ENCODE data around the gene SLC25A4. TPM values are rescaled to one million over a fixed set of nuclear protein-coding genes. Genes with fewer than 3 reads are reported as not detected.

SLC25A4 gene
- total RNA-seq, result 41.2 TPM
- 148 TPM for polyA plus RNA-seq (ENCODE audit: insufficient read depth, low read depth, low replicate concordance)
- long read RNA-seq, donor 1, full-length matches to known transcripts, result 66 of 78 reads
- long read RNA-seq, donor 1, partial matches to known transcripts, result 12 of 78 reads
- long read RNA-seq, donor 1, other reads (novel, unspliced or antisense), result 0 of 78 reads
- long read RNA-seq, donor 2, full-length matches to known transcripts, result 58 of 100 reads
- long read RNA-seq, donor 2, partial matches to known transcripts, result 42 of 100 reads
- long read RNA-seq, donor 2, other reads (novel, unspliced or antisense), result 0 of 100 reads
- long read RNA-seq, donor 3, full-length matches to known transcripts, result 75 of 116 reads
- long read RNA-seq, donor 3, partial matches to known transcripts, result 41 of 116 reads
- long read RNA-seq, donor 3, other reads (novel, unspliced or antisense), result 0 of 116 reads
- long read RNA-seq, donor 4, full-length matches to known transcripts, result 54 of 116 reads
- long read RNA-seq, donor 4, partial matches to known transcripts, result 62 of 116 reads
- long read RNA-seq, donor 4, other reads (novel, unspliced or antisense), result 0 of 116 reads
- long read RNA-seq, donor 5, full-length matches to known transcripts, result 5 of 11 reads
- long read RNA-seq, donor 5, partial matches to known transcripts, result 6 of 11 reads
- long read RNA-seq, donor 5, other reads (novel, unspliced or antisense), result 0 of 11 reads
- long read RNA-seq, donor 6, full-length matches to known transcripts, result 31 of 80 reads
- long read RNA-seq, donor 6, partial matches to known transcripts, result 49 of 80 reads
- long read RNA-seq, donor 6, other reads (novel, unspliced or antisense), result 0 of 80 reads
- long read RNA-seq, donor 7, full-length matches to known transcripts, result 200 of 233 reads
- long read RNA-seq, donor 7, partial matches to known transcripts, result 11 of 233 reads
- long read RNA-seq, donor 7, other reads (novel, unspliced or antisense), result 22 of 233 reads
- long read RNA-seq, donor 8, full-length matches to known transcripts, result 39 of 58 reads
- long read RNA-seq, donor 8, partial matches to known transcripts, result 19 of 58 reads
- long read RNA-seq, donor 8, other reads (novel, unspliced or antisense), result 0 of 58 reads
- long read RNA-seq, donor 9, full-length matches to known transcripts, result 36 of 43 reads
- long read RNA-seq, donor 9, partial matches to known transcripts, result 7 of 43 reads
- long read RNA-seq, donor 9, other reads (novel, unspliced or antisense), result 0 of 43 reads
- long read RNA-seq, donor 10, full-length matches to known transcripts, result 48 of 75 reads
- long read RNA-seq, donor 10, partial matches to known transcripts, result 27 of 75 reads
- long read RNA-seq, donor 10, other reads (novel, unspliced or antisense), result 0 of 75 reads

DNA sequence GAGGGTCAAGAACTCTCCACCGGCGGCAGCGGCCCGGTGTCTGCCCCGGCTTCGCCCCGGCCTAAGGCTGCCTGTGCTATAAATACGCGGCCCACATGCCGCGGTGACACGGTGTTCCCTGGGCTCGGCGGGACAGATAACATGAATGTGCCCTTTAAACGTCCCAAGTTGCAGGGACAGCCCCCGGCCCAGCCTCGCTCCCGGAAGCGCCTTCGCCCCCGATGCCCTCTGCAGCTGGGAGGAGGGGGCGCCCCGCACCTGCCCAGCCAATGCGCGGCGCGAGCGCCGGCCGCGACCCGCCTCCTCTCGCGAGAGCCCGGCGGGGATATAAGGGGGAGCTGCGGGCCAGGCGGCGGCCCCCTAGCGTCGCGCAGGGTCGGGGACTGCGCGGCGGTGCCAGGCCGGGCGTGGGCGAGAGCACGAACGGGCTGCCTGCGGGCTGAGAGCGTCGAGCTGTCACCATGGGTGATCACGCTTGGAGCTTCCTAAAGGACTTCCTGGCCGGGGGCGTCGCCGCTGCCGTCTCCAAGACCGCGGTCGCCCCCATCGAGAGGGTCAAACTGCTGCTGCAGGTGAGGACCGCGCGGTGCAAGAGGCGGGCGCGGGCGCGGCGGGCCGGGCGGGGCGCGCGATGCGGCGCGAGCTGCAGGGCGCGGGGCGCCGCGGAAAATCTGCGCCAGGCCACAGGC, at the start of gene SLC25A4:
Gene SLC25A4, plus strand, starts transcription at position 355 of the 689 bp plus-strand sequence. Its CDS starts 107 bp downstream, at position 462.
- TF ChIP-seq, protein P1, sequence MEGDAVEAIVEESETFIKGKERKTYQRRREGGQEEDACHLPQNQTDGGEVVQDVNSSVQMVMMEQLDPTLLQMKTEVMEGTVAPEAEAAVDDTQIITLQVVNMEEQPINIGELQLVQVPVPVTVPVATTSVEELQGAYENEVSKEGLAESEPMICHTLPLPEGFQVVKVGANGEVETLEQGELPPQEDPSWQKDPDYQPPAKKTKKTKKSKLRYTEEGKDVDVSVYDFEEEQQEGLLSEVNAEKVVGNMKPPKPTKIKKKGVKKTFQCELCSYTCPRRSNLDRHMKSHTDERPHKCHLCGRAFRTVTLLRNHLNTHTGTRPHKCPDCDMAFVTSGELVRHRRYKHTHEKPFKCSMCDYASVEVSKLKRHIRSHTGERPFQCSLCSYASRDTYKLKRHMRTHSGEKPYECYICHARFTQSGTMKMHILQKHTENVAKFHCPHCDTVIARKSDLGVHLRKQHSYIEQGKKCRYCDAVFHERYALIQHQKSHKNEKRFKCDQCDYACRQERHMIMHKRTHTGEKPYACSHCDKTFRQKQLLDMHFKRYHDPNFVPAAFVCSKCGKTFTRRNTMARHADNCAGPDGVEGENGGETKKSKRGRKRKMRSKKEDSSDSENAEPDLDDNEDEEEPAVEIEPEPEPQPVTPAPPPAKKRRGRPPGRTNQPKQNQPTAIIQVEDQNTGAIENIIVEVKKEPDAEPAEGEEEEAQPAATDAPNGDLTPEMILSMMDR (IDR thresholded peaks at IDR 0.05; ENCODE audit: borderline replicate concordance, extremely low read depth, insufficient read depth), result peak; percentile 38
- DNase-seq, result peak; percentile 90 to 95 (median 93)
- intact Hi-C loops (cut with DNase I), result no loop called here
- Histone ChIP-seq H3K4me1 (ENCODE audit: control insufficient read depth in 2 of 3, insufficient read depth in 2 of 3, low read depth in 1 of 3, low read length in 3 of 3) (peaks cover 0 to 19% (median 13%) of the 10 kb centered on the region in 3 donors), H3K9me3 (ENCODE audit: control insufficient read depth in 2 of 3, insufficient read depth in 1 of 3, low read length in 3 of 3) (no peaks in the 10 kb centered on the region), H3K36me3 (ENCODE audit: control insufficient read depth in 2 of 3, insufficient read depth in 3 of 3, low read length in 3 of 3) (peaks cover 0 to 7% (median 5%) of the 10 kb centered on the region in 3 donors), H3K27me3 (ENCODE audit: control insufficient read depth, insufficient read depth, low read length) (no peaks in the 10 kb centered on the region), H3K27ac (ENCODE audit: low read depth in 2 of 2, low read length in 2 of 2) (peak within 1 kb of the TSS; percentile 87 to 92), H3K4me3 (ENCODE audit: low read length in 3 of 3) (peak within 1 kb of the TSS; percentile 57 to 84 (median 81)), H3K9ac (ENCODE audit: low read length in 3 of 3) (peak within 1 kb of the TSS; percentile 31 to 85 (median 63))
- FAIRE-seq, result no peak

DNA sequence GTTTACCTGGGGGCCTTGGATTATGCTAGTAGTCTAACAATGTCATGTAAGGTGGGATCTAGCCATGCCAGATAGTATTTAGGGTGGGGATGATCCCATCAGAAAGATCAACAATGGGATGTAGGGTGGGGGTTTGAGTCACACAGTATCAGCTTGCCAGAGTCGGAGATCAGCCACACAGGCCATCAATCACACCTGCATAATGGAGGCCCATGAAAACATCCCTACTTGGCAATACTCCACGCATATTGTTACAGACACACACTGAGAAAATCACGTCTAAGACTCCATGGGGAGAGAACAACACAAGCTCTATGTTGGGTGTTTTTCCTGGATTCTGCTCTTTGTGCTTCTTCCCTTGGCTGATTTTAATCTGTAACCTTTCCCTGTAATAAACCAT, 49.5 kb upstream of the SLC25A4 start:
- DNase-seq, result no peak
- Histone ChIP-seq H3K27me3 (ENCODE audit: control insufficient read depth, insufficient read depth, low read length) (no peaks in the 10 kb centered on the region), H3K9me3 (ENCODE audit: control insufficient read depth in 2 of 3, insufficient read depth in 1 of 3, low read length in 3 of 3) (no peaks in the 10 kb centered on the region), H3K36me3 (ENCODE audit: control insufficient read depth in 2 of 3, insufficient read depth in 3 of 3, low read length in 3 of 3) (no peaks in the 10 kb centered on the region), H3K27ac (ENCODE audit: low read depth in 2 of 2, low read length in 2 of 2) (no peak overlapping the region), H3K4me1 (ENCODE audit: control insufficient read depth in 2 of 3, insufficient read depth in 2 of 3, low read depth in 1 of 3, low read length in 3 of 3) (peaks cover 0 to 2% (median 0%) of the 10 kb centered on the region in 3 donors), H3K9ac (ENCODE audit: low read length in 3 of 3) (no peak overlapping the region), H3K4me3 (ENCODE audit: low read length in 3 of 3) (no peak overlapping the region)
- FAIRE-seq, result no peak
- TF ChIP-seq, protein P1 (IDR thresholded peaks at IDR 0.05; ENCODE audit: borderline replicate concordance, extremely low read depth, insufficient read depth), result no peak
- intact Hi-C loops (cut with DNase I), result no loop called here

DNA sequence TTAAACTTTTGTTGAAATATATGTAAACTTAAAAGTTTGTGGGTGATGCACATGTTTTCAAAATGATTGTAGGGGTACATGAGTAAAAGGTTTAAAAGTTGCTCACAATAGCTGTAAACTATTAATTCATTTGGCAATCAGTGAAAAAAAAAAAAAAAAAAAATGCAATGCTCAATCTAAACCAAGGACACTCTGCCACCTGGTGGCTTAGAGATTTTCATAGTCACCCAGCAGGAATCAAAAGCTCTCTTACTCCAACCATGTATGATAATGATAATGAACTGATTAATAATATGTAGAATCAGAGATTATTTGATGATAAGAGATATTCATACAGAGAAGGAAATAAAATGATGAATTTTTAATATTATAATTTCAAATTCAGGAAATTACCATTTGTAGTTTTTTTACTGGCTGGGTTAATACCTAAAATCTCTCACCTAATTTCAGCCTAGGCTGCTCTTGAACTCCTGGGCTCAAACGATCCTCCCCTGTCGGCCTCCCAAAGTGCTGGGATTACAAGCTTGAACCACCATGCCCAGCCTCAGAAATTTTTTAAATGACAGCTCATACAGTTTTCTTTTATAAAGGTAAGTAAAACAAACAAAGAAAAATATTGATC, 46.9 kb upstream of the SLC25A4 start:
- H3K9ac ChIP-seq (ENCODE audit: low read length in 3 of 3), result no peak overlapping the region
- no peak overlapping the region for H3K4me3 ChIP-seq (ENCODE audit: low read length in 3 of 3)
- H3K27ac ChIP-seq (ENCODE audit: low read depth in 2 of 2, low read length in 2 of 2), result no peak overlapping the region
- H3K4me1 ChIP-seq (ENCODE audit: control insufficient read depth in 2 of 3, insufficient read depth in 2 of 3, low read depth in 1 of 3, low read length in 3 of 3), result peaks cover 0 to 2% (median 0%) of the 10 kb centered on the region in 3 donors
- no peaks in the 10 kb centered on the region for H3K9me3 ChIP-seq (ENCODE audit: control insufficient read depth in 2 of 3, insufficient read depth in 1 of 3, low read length in 3 of 3)
- DNase-seq (peak in 3 of 5 donors; percentile 39 to 78 (median 56)), FAIRE-seq (peak; percentile 98)
- intact Hi-C loops (cut with DNase I), result no loop called here
- H3K27me3 ChIP-seq (ENCODE audit: control insufficient read depth, insufficient read depth, low read length), result no peaks in the 10 kb centered on the region
- H3K36me3 ChIP-seq (ENCODE audit: control insufficient read depth in 2 of 3, insufficient read depth in 3 of 3, low read length in 3 of 3), result no peaks in the 10 kb centered on the region
- TF ChIP-seq, protein P1 (IDR thresholded peaks at IDR 0.05; ENCODE audit: borderline replicate concordance, extremely low read depth, insufficient read depth), result peak; percentile 65
